AG09319 (cell line): ENCODE data around the gene ATP6V0D1.
A peak's percentile ranks its signal among the peaks of the same experiment; 100 is the strongest.

Experiments used
- DNase-seq: peaks from one replicate; pipeline ENCODE4 v3.0.0-alpha.2; 2010; ENCODE audit warnings: low read depth; ENCODE audit errors: extremely low read depth
- TF ChIP-seq, protein P1 (sequence below): IDR thresholded peaks from 2 replicates; pipeline ENCODE4 v1.5.1; 2011; ENCODE audit warnings: low read depth, mild to moderate bottlenecking, inconsistent platforms, low read length, moderate library complexity

Gene ATP6V0D1

GRCh38 chr16:67407176-67407787 lies 73.7 kb downstream of the ATP6V0D1 start:
- TF ChIP-seq, protein P1, sequence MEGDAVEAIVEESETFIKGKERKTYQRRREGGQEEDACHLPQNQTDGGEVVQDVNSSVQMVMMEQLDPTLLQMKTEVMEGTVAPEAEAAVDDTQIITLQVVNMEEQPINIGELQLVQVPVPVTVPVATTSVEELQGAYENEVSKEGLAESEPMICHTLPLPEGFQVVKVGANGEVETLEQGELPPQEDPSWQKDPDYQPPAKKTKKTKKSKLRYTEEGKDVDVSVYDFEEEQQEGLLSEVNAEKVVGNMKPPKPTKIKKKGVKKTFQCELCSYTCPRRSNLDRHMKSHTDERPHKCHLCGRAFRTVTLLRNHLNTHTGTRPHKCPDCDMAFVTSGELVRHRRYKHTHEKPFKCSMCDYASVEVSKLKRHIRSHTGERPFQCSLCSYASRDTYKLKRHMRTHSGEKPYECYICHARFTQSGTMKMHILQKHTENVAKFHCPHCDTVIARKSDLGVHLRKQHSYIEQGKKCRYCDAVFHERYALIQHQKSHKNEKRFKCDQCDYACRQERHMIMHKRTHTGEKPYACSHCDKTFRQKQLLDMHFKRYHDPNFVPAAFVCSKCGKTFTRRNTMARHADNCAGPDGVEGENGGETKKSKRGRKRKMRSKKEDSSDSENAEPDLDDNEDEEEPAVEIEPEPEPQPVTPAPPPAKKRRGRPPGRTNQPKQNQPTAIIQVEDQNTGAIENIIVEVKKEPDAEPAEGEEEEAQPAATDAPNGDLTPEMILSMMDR = no peak
- no peak for DNase-seq

GRCh38 chr16:67406111-67406971 lies 74.6 kb downstream of the ATP6V0D1 start:
- peak; percentile 62 for DNase-seq

GRCh38 chr16:67405336-67405735 lies 75.6 kb downstream of the ATP6V0D1 start:
- TF ChIP-seq, protein P1 = no peak

More at GRCh38 chr16:67406111-67406971, 74.6 kb downstream of the ATP6V0D1 start:
- TF ChIP-seq, protein P1 = no peak; the same call in 1 of the 2 replicates

DNA sequence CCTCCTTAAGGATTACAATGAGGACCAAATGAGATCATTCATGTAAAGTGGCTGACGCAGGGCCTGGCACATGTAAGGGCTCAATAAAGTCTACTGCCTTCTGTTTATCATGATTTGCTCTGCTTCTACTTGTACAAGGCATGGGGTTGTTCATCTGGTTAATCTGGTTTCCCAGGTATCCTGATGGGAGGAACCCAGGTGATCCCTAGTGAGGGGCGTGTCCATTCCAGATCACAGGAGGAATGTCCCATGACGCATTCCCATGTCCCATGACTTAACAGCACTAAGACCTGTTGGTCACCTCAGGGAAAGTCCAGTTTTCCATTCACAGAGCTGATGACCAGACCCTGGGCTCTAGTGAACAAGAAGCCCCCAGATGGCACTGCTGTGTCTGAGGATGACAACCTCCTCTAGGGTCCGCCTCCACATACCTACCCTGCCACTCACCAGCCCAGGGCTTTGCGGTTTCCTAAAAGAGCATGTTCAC lies 76.2 kb downstream of the ATP6V0D1 start:
- TF ChIP-seq, protein P1 = no peak
- no peak for DNase-seq

More at GRCh38 chr16:67405336-67405735, 75.6 kb downstream of the ATP6V0D1 start:
- DNase-seq = no peak

- TF ChIP-seq, protein P1 = no peak
- no peak for DNase-seq
These were observed 76.9 kb downstream of the ATP6V0D1 start for GRCh38 chr16:67403976-67404555.

DNA sequence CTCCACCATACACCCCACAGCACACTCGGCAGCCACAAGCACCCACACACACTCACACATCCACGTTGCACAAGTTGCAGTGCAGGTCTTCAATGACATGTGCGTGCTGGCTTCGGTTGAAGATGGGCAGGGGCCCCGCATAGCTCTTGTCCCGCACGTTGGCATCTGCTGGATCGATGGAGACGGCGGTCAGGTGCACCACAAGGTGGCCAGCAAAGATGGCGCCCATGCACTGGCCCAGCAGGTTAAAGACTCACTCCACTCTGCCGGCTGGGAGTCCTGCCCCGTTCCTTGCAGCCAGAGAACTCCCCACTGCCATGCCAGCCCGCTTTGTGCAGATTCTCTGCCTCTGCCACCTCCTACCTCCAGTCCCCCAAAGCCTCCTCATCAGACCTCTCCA lies 80.1 kb downstream of the ATP6V0D1 start:
- DNase-seq = no peak
- TF ChIP-seq, protein P1 = no peak
